Ishikawa (cell line): ENCODE results near the gene FRMD4B.

ENCODE experiments used
- CEBPB ChIP-seq: IDR thresholded peaks from 2 replicates; pipeline ENCODE4 v1.6.1; 2012
- CREB1 ChIP-seq: IDR thresholded peaks from 2 replicates; pipeline ENCODE4 v1.6.1; 2012; ENCODE audit warnings: low read depth
- EGR1 ChIP-seq: IDR thresholded peaks from 2 replicates; pipeline ENCODE4 v1.6.1; 2012
- EP300 ChIP-seq: IDR thresholded peaks from 2 replicates; pipeline ENCODE4 v1.6.1; 2012; ENCODE audit warnings: borderline replicate concordance
- FOXM1 ChIP-seq: IDR thresholded peaks from 2 replicates; pipeline ENCODE4 v1.6.1; 2012; ENCODE audit warnings: low read depth, borderline replicate concordance
- NFIC ChIP-seq: IDR thresholded peaks from 2 replicates; pipeline ENCODE4 v1.6.1; 2012
- RAD21 ChIP-seq: IDR thresholded peaks from 2 replicates; pipeline ENCODE4 v1.6.1; 2012; ENCODE audit warnings: low read depth
- TAF1 ChIP-seq: IDR thresholded peaks from 2 replicates; pipeline ENCODE4 v1.6.1; 2012; ENCODE audit warnings: low read depth, mild to moderate bottlenecking
- YY1 ChIP-seq: IDR thresholded peaks from 2 replicates; pipeline ENCODE4 v1.6.1; 2012; ENCODE audit warnings: low read depth
- ZBTB7A ChIP-seq: IDR thresholded peaks from 2 replicates; pipeline ENCODE4 v1.6.1; 2012; ENCODE audit warnings: low read depth
- TF ChIP-seq, protein P1 (sequence below): IDR thresholded peaks from 2 replicates; pipeline ENCODE4 v1.6.1; 2012; ENCODE audit warnings: low read depth, mild to moderate bottlenecking
- TF ChIP-seq, protein P2 (sequence below): IDR thresholded peaks from 2 replicates; pipeline ENCODE4 v1.6.1; 2012

DNA sequence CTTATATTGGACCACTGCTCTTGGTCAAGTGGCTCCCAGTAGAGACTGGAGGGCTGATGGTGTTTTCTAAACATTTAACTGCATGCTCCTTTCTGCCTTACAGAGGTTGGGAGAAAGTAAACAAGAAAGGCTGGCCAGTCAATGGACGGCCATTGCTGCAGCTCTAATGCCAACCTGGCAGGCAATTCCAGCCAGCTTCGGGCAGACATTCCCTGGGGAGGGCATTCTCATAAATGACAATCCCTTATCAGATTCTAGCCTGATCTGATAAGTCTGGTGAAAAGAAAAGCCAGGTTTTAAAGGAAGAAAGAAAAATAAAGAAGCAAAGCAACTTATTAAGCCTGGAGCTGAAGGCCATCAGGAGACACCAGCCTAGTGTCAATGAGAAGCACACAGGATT lies 60.7 kb downstream of the FRMD4B start:
- TF ChIP-seq EP300: no peak
- TF ChIP-seq, protein P1, sequence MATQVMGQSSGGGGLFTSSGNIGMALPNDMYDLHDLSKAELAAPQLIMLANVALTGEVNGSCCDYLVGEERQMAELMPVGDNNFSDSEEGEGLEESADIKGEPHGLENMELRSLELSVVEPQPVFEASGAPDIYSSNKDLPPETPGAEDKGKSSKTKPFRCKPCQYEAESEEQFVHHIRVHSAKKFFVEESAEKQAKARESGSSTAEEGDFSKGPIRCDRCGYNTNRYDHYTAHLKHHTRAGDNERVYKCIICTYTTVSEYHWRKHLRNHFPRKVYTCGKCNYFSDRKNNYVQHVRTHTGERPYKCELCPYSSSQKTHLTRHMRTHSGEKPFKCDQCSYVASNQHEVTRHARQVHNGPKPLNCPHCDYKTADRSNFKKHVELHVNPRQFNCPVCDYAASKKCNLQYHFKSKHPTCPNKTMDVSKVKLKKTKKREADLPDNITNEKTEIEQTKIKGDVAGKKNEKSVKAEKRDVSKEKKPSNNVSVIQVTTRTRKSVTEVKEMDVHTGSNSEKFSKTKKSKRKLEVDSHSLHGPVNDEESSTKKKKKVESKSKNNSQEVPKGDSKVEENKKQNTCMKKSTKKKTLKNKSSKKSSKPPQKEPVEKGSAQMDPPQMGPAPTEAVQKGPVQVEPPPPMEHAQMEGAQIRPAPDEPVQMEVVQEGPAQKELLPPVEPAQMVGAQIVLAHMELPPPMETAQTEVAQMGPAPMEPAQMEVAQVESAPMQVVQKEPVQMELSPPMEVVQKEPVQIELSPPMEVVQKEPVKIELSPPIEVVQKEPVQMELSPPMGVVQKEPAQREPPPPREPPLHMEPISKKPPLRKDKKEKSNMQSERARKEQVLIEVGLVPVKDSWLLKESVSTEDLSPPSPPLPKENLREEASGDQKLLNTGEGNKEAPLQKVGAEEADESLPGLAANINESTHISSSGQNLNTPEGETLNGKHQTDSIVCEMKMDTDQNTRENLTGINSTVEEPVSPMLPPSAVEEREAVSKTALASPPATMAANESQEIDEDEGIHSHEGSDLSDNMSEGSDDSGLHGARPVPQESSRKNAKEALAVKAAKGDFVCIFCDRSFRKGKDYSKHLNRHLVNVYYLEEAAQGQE: no peak
- TF ChIP-seq TAF1: no peak
- TF ChIP-seq, protein P2, sequence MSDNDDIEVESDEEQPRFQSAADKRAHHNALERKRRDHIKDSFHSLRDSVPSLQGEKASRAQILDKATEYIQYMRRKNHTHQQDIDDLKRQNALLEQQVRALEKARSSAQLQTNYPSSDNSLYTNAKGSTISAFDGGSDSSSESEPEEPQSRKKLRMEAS: no peak
- no peak for TF ChIP-seq EGR1
- no peak for TF ChIP-seq ZBTB7A
- TF ChIP-seq RAD21: no peak
- no peak for TF ChIP-seq YY1
- no peak for TF ChIP-seq CEBPB
- TF ChIP-seq FOXM1: no peak
- TF ChIP-seq CREB1: no peak
- no peak for TF ChIP-seq NFIC
